HG03378 (cell line): Measurements from ENCODE around the gene FOXI2.
A peak's percentile ranks its signal among the peaks of the same experiment; 100 is the strongest.

ENCODE experiments used
- ATAC-seq: cut with Tn5 transposase; IDR thresholded peaks from one replicate; pipeline ENCODE4 v1.9.1; 2021; ENCODE audit warnings: mild to moderate bottlenecking, moderate library complexity; ENCODE audit not compliant: unreplicated experiment

Gene FOXI2

DNA sequence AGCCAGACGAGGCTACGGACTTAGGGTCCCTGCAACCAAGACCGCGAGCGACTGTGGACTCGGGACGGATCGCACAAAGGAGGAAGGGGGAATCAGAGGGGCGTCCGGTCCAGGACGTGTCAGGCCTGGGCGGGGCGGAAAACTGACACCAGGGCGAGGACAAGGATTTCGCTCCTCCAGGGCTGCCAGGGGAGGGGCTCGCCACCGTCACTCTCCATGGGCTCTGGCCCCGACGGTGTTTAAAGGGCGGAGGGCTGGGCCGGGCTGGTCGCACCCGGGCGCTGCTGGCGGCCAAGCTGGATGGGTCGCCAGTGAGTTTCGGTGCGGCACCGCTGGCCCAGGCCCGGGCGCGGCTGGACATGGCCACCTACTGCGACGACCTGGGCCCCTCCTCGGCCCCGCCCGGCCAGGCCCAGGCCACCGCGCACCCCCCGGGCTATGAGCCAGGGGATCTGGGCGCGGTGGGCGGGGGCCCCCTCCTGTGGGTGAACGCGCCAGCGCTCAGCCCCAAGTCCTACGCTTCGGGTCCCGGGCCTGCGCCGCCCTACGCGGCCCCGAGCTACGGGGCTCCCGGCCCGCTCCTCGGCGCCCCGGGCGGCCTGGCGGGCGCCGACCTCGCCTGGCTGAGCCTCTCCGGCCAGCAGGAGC is at the start of gene FOXI2:
Gene FOXI2 (plus strand): TSS at position 271 of the 648 bp plus-strand sequence. CDS start 89 bp downstream, at position 360.
- ATAC-seq: no peak

DNA sequence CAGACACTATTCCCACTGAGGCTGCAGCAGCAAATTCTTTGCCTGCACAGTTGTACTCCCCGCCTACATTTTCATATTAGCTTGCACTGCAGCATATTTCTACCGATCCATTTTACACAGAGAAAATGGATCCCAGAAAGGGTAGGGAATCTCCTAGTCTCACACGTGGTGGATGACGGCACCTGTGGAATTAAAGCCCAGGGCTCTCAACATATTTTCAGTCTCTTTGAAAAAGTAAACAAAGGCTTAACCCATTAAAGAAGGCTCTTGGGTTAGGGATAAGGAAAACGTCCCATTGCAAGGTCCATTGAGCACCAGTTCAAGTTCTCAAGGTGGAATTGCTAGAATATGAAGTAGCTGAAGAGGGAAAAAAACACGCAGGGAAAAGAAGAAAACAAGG is 49.4 kb upstream of the FOXI2 start:
- ATAC-seq: no peak

DNA sequence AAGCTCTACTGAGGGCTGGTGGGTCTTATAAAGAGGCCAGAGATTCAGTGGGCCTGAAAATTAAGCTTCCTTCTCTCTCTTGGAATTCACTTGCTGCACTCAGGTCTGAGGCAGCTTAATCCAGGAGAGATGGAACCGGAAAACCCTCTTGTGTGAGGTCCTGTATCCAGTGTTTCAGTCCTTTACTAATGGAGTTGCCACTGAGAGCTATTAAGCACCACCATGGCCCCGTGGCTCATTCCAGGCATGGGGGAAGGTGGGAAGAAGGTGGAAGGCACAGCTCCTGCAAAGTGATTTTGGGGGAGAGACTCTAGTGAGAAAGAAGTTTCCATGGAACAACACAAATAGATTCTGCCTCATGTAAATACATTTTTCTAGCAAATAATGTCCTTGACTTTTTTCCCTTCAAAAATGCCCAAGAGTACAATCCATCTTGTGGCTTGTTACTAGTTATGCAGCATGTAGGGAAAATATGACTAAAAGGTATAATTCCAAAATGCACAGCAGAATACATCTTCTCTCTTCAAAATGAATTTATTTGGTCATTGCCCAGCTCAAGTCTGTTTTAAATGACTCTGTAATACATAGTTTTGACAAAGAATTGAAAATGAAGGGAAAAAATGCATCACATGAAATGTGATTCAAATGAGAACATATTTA is 46.7 kb upstream of the FOXI2 start:
- ATAC-seq: no peak

DNA sequence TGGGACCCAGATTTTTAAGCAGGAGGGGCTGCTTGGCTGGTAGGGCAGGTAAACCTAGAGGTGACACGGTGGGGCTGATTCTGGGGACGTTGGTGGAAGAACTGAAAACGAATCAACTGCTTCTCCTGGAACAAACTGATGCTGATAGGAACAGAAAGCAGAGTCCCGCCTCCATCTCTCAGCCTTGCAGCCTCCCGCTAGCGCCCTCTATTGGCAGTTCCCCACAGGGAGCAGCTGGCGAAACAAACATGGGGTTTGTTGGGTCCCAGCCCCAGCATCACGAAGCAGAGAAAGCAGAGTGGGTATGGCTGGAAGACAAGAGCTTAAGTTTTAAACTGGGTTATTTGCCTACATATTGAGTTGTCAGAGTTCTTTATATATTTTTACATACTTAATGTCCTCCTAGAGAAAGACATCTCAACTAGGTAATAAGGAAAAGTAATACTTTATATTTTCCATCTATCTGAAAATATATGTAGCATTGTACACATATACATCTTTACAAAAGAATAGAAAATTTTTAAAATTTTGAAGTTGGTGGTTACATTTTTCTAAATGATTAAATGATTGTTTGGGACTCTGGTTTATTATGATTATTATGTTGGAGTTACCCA is 42.3 kb upstream of the FOXI2 start:
- no peak for ATAC-seq

DNA sequence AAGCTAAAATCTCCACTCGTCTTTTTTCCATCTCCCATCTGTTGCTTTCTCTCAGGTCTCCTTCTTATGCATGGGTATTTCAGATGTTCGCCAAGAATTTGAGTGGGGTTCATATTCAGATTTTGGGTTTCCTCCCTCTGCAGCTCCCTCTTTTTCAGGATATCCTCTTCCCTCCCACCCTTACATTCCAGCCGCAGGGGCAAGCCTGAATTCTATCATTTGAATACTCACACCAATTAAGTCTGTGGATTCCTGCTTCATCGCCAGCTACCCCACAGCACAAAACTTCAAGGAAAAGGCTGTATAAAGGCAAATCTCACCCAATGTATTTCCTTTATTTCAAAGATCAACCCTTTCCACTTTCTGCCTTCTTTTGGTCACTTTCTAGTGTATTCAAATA is 41.6 kb upstream of the FOXI2 start:
- ATAC-seq: no peak

DNA sequence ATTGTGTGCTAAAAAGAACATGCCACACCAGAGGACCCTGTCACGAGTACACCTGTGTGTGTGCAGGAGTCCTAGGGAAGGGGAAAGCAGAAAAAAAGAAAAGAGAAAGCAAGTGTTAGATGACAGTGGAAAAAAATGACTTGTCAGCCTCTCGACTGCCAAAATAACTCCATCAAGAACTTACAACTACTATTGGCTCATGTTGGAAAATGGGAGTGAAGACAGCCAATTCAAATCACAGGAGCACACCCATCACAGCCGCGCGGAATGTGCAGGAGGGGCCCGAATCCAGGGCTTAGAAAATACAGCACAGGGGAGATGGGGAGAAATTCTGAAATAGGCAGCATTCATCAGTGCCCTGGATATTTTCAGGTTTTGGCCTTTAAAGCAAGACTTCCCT is 38.1 kb upstream of the FOXI2 start:
- no peak for ATAC-seq

DNA sequence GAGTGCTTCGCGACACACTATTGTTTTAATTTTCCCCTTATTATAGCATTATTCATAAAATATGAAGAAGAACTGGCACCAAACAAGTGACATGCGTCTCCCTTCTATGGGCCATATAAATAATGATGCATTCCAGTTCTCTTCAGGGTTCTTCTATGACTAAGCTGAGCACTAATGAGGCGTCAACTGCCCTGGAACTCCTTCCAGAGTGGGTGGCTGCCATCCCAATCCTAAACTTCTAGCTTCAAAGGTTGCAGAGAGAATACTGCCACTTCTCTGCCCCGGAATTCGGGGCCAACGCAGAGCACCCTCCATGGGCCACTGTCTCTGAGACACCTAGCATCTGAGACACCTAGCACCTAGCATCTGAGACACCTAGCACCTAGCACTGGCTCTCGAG is 37.7 kb upstream of the FOXI2 start:
- no peak for ATAC-seq

DNA sequence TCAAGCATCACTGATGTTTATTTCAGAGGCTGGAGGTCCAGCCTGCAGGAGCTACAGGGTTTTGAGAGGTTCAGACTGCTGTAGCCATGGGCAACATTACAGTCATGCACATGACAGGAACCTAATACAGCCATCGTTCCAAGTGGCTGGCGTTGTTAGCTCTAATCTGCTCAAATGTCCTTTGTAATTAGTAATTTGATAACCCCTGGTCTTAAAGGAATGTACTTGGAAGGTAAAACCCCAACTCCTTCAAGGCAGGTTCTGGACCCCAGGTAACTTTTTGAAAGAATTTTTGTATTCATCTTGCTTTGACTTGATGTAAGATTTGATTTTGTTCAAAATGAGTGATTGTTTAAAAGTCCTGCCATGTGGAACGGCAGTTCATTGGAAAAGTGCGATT is 34.7 kb upstream of the FOXI2 start:
- ATAC-seq: no peak

DNA sequence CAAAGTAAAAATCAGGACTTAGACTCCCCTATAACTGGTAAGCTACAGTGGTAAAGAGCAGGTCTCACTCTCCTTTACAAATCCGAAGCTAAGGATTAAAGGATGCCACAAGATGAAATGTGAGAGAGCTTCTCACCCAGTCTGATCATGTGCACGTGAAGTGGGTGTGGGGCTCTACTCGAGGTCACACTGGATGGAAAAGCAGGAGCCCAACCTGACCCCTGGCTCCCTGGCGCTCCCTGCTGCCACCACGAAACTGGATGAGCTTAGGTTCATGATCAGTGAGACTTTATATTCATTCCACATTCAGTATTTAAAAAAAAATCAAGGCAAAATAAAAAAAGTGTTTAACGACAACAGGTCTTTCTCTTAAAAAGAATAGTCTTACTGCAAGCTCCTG is 21.7 kb upstream of the FOXI2 start:
- ATAC-seq: no peak

DNA sequence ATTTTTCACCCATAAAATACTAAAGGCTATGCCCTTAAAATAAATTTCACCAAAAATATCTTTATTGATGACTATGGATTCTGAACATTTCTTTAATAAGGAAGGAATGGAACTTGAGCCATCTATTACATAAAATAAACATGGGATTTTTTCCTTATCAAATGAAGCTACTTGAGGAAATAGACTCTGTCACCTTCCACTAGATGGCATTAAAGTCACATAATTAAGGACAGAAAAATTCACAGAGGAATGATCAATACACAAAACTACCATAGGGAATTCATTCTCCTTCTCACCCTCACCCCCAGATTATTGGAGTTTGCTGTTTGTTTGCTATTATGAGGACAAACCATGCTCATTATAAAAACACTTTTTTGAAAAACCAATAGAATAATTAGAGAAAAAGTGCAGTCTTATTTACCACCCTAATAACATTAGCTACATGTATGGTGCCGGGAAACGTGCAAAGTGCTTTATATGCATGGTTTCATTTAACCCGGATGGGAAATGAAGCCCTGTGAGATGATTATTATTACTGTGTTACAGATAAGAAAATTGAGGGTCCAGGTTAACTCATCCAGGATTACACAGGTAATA is 21.1 kb upstream of the FOXI2 start:
- no peak for ATAC-seq

DNA sequence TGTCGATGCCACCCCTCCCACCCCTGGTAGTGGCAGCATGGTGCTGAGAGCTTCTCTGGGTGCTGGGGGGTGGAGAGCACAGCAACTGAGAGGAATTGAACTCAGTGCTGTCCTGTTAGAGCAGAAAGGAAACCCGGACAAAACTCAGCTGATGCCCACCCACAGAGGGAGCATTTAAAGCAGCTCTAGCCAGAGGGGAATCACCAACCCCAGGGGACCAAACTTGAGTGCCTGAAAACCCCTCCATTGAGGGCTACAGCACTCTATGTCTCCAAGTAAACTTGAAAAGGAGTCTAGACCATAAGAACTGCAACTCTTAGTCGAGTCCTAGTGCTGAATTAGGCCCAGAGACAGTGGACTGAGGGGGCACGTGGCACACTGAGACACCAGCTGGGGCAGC is 16.8 kb upstream of the FOXI2 start:
- ATAC-seq: peak; percentile 76

DNA sequence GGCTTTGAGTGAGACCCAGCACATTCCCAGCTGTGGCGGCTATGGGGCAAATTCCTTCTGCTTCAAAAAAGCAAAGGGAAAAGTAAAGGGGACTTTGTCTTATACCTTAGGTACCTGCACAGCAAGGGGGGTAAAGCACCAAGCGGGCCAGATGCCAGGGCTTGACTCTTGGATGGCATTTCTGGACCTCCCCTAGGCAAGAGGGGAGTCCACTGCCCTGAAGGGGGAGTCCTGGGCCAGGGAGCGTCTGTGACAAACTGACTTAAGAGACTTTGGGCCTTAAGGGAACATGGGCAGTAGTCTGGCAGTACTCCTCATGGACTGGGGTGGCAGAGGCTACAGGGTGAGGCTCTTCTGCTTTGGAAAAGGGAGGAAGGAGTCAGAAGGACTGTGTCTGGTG is 16.1 kb upstream of the FOXI2 start:
- no peak for ATAC-seq

DNA sequence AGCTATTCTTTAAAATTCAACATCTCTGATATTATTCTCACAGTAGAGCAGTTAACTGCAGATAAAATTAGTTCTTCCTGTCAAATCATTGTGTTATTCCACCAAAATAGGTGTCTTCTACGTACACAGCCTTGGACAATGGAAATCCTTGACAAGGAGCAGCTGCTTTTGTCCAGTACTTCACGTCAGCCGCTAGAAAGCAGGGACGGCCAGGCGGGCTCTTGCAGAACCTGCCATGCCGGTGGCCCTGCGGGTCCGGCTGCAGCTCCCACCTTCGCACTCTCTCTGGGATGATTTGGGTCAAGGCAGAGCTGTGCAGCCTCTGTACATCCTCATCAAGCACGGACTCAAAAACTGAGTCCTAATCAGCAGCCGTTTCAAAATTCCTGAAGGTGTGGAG is 2.2 kb upstream of the FOXI2 start:
- ATAC-seq: no peak

DNA sequence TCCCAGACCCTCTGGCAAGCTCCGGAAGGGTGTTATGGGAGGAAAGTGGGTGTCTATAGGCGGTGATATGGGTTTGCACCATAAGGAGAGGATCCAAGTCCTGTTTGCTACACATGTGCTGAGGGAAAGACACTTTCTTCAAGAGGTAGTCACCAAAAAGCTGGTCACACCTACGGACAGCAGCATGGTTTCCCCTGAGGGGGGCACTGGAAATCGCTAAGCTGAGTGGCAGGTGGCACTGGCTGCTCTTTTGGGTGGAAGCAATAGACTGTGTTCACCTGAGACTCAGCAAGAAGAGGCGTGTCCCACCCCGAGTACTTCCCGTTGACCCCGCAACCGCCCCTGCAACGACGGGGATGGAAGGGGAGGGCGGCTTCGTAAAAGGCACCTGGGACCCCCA is 1.8 kb upstream of the FOXI2 start:
- ATAC-seq: no peak

DNA sequence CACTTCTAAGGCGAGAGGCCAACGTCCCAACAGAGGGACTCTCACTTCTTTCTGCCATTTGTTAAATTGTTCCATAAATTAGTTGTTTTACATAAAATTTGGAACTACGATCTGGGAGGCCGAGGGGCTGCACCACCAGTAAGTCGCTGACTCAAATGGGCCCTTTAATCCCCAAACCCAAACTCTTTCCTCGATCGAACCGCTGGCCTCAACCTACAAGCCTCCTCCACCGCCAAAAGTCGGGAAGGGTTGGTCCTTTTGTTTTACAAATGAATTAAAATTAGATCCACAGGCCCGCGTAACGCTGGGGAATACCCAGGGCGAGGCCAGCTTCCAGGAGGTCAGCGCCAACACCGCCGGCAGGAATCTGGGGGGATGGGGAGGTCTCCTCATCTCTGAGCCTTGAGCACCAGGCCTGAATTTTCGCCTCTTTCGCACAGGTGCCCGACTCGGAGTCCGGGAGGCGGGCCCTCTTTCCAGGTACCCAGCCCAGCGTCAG is 1.2 kb upstream of the FOXI2 start:
- no peak for ATAC-seq

DNA sequence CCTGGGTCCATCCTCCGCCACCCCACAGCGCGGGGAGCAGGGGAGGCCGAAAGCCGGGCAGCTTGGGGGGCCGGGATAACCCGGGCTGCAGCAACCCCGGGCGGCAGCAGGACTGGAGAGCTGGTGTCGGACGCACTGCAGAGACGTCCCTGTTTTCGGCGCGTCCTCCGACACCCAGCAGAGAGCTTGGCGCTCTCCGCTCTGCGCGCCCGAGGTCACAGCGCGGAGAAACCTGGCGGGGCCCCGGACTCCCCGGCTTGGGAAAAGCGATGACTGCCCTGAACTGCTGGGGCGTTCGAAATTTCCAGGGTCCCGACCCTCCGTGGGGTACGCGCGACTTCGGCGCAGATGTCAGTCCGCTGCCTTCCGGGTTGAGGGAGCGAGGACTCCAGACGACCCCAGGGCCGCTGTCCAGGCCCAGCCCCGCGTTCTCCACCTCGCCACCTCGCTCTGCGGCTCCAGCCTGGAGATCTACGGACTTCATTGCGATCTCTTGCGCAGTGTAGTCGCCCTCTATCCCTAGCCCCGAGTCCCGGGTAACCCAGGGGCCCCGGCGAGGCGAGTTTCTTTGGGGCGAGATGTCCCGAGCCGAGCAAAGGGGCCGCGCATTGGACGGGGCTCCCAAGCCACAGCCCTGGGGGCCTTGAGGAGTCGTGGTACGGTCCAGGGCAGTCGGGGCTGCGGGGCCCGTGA is 617 bp upstream of the FOXI2 start:
- no peak for ATAC-seq

DNA sequence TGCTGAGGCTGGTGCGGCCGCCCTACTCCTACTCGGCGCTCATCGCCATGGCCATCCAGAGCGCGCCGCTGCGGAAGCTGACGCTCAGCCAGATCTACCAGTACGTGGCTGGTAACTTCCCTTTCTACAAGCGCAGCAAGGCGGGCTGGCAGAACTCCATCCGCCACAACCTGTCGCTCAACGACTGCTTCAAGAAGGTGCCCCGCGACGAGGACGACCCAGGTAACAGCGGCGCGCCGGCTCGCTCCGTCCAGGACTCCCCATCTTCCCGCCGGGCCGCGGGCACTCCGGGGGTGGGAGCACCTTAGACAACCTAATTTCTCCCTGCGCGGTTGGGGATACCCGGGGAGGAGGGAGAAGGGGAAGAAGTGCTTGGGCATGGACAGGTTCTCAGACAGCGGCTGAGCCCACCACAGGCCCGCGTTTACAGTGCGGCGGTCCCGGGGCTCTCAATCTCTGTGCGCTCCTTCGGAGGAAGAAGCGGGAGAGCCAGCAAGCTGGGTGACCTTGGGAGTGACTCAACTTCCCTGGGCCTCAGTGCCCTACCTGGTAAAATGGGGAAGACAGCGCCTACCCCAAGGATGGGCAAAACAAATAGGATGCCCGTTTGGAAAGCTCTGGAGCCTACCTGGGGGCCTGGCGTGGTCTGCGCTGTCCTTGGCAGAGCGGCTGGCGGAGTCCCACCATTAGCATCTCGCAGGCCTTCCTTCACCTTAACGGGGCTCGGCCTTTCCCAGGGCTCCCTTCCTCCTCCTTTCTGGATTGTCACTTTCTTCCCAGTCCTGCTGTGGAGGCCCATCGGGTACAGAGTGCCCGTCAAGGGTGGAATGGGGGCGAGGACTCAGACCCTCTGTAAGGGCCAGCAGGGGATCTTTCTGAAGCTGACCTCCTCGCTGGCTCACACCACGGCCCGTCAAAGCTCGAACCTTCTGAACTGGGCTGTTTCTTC is 852 bp downstream of the FOXI2 start:
- no peak for ATAC-seq

DNA sequence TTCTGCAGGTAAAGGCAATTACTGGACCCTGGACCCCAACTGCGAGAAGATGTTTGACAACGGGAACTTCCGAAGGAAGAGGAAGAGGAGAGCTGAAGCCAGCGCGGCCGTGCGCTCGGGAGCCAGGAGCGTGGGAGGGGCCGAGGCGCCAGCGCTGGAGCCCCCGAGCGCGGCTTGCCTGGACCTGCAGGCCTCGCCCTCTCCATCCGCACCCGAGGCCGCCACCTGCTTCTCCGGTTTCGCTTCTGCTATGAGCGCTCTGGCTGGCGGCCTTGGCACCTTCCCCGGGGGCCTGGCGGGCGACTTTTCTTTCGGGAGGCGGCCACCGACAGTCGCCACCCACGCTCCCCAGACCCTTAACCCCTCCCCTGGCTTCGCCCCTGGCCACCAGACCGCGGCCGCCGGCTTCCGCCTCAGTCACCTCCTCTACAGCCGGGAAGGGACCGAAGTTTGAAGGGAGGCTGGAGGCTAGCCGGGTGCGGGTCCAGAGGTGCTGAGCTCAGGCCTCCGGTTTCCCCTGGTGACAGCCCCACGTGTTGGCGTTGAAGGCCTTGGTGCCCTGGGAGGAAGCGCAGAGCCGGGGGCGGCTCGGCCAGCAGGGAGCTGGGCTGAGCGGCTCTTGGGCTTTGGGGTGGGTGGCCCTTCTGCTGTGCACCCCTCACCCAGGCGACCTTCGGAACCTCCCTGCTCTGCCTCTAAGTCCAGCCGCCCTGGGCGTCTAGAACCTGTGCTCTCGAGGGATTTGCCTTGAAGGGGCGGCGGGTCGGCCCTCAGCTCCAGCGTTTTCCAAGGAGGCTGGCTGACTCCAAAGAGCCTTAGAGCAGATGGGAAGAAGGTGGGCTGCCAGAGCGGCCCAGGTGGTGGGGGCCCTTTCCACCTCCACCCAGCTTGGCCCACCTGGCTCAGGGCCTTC is 1.8 kb downstream of the FOXI2 start:
- no peak for ATAC-seq

DNA sequence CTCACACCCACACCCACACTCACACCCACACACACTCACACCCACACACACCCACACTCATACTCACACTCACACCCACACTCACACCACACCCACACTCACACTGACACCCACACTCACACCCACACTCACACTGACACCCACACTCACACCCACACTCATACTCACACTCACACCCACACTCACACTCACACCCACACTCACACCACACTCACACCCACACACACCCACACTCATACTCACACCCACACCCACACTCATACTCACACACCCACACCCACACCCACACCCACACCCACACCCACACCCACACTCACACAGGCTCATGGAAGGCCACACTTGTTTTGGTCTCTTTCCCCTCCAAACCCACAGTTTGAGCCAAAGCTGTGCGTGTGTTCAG is 2.9 kb downstream of the FOXI2 start:
- ATAC-seq: no peak
